ENCODE measurements around the gene CDK13.
"Not testable (repeated sequence)": the region's sequence is repeated elsewhere in the genome, so short reads cannot be mapped to it uniquely, and the experiment has no call there.

CDK13 gene

DNA sequence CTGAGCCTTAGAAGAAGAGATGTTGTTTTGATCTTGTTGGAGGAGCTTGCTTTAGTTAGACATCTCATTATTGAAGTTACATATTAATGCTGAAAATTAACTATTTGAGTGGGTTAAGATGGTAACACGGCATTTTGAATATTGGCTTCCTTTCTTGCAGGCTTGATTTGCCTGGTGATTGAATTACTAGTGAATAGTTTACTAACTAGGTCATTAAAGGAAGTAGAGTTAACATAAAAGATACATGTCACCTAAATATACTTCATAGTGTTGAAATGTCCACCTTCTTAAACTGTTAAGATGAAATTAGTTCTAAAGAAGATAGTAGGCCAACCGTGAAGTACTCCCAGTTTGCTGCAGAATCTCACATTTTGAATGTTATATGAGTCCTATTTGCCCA, 165.9 kb downstream of the CDK13 start:
- DNase-seq (ENCODE audit: extremely low read depth, low read depth), result no peak
- TF ChIP-seq, protein P1, sequence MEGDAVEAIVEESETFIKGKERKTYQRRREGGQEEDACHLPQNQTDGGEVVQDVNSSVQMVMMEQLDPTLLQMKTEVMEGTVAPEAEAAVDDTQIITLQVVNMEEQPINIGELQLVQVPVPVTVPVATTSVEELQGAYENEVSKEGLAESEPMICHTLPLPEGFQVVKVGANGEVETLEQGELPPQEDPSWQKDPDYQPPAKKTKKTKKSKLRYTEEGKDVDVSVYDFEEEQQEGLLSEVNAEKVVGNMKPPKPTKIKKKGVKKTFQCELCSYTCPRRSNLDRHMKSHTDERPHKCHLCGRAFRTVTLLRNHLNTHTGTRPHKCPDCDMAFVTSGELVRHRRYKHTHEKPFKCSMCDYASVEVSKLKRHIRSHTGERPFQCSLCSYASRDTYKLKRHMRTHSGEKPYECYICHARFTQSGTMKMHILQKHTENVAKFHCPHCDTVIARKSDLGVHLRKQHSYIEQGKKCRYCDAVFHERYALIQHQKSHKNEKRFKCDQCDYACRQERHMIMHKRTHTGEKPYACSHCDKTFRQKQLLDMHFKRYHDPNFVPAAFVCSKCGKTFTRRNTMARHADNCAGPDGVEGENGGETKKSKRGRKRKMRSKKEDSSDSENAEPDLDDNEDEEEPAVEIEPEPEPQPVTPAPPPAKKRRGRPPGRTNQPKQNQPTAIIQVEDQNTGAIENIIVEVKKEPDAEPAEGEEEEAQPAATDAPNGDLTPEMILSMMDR (IDR thresholded peaks at IDR 0.05; ENCODE audit: low read depth, low read length), result no peak

DNA sequence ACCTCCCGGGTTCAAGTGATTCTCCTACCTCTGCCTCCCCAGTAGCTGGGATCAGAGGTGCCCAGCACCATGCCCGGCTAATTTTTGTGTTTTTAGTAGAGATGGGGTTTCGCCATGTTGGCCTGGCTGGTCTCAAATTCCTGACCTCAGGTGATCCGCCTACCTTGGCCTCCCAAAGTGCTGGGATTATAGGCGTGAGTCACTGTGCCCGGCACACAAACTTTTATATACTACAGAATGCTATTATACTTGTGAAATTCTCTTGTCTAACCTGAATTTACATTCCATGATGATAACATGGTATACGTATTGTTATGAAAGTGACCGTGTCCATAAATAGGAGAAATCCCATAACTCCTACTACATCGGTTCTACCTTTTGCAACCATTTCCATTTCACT, 167.1 kb downstream of the CDK13 start:
- not testable (repeated sequence) for DNase-seq (ENCODE audit: extremely low read depth, low read depth)

DNA sequence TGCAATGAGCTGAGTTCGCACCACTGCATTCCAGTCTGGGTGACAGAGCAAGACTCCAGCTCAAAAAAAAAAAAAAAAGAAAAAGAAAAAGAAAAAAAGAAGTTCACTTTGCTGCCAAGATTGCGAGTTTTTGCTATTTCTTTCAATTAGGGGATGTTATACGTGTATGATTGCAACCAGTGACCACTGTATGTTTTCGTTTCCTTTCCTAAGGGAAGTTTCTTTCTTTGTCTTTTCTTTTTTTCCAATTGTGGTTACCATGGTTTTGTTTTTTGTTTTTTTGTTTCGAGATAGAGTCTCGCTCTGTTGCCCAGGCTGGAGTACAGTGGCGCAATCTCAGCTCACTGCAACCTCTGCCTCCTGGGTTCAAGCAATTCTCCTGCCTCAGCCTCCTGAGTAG, 168.1 kb downstream of the CDK13 start:
- not testable (repeated sequence) for DNase-seq (ENCODE audit: extremely low read depth, low read depth)

DNA sequence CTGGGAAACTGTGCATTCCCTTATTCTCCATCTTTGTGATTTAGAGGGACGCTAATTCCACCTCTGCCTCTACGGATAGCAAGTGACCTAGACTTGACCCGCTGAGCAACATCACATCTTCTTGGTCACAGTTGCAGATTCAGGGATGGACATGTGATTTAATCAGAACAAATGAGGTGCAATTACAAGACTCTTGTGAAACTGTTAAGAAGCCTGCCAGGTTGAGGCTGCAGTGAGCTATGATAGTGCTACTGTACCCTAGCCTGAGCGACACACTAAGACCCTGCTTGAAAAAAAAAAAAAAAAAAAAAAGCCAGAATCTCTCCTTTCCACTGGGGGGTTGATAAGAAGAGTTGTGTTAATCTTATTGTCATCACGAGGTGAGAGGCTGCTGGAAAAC, 170.0 kb downstream of the CDK13 start:
- DNase-seq (ENCODE audit: extremely low read depth, low read depth), result no peak
- TF ChIP-seq, protein P1 (IDR thresholded peaks at IDR 0.05; ENCODE audit: low read depth, low read length), result no peak

DNA sequence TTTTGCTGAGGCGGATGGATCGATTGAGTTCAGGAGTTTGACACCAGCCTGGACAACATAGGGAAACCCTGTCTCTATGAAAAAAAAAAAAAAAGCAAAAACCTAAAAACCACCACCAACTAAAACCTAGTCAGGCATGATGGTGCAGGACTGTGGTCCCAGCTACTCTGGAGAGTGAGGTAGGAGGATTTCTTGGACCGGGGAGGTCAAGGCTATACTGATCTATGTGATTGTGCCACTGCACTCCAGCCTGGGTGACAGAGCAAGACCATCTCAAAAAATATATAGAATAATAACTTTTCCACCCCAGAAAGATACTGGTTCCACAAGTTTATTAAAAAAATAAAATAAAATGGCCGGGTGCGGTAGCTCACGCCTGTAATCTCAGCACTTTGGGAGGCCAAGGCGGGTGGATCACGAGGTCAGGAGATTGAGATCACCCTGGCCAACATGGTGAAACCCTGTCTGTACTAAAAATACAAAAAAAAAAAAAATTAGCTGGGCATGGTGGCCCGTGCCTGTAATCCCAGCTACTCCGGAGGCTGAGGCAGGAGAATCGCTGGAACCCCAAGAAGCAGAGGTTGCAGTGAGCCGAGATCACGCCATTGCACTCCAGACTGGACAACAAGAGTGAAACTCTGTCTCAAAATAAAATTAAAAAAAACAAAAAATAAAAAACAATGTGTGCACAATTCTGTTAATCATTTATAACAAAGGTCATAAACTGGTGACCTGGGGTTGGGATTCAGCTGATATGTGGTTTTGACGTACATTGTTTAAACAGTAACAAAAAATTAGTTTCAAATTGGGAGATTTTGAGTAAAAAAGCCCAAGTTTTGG, 172.3 kb downstream of the CDK13 start:
- DNase-seq (ENCODE audit: extremely low read depth, low read depth), result not testable (repeated sequence)

DNA sequence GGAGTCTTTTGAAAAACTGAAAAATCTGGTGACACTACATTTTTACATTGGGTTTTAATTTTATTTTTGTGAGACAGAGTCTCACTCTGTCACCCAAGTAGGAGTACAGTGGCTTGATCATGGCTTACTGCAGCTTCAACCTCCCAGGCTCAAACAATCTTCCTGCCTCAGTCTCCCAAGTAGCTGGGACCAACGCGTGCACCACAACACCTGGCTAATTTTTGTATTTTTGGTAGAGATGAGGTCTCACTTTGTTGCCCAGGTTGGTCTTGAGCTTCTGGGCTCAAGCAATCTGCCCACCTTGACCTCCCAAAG, 172.8 kb downstream of the CDK13 start:
- no peak for DNase-seq (ENCODE audit: extremely low read depth, low read depth)
- TF ChIP-seq, protein P1 (IDR thresholded peaks at IDR 0.05; ENCODE audit: low read depth, low read length), result no peak

DNA sequence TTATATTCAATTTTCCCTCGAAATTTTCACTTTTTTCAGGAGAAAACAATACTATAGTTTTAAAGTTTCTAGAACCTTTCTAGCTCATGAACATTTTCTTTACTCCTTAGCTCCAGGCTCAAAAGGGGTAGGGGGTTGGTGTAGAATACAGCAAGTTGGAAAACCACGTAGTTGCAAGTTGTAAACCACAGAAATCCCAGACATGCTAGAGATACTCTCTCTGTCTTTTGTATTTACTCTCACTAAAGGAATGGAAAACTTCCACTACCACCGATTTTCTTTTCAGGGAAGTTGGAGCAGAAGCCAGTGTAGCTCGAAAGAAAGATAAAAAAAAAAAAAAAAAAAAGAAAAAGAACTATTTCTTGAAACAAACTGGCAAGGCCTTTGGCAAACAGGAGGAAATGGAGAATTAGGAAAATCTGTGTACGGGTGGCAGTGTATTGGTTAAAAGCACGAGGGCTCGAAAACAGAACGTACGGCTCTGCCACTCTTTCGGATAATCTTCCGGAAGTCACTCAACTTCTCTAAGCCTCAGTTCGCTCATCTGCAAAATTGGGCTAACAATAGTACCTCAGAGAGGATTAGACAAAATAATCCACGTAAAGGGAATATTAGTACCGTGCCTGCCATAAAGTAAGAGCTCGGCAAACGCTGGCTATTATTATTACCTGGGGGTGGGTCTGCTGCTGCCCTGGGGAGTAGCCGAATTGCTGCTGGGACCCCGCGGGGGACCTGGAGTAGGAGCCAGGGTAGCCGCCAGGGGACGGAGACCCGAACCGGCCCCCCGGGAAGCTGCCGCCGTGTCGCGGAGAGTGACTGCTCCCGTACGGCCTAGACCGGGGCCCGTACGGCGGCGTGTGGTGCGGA, 183.7 kb downstream of the CDK13 start:
- no peak for DNase-seq (ENCODE audit: extremely low read depth, low read depth)

DNA sequence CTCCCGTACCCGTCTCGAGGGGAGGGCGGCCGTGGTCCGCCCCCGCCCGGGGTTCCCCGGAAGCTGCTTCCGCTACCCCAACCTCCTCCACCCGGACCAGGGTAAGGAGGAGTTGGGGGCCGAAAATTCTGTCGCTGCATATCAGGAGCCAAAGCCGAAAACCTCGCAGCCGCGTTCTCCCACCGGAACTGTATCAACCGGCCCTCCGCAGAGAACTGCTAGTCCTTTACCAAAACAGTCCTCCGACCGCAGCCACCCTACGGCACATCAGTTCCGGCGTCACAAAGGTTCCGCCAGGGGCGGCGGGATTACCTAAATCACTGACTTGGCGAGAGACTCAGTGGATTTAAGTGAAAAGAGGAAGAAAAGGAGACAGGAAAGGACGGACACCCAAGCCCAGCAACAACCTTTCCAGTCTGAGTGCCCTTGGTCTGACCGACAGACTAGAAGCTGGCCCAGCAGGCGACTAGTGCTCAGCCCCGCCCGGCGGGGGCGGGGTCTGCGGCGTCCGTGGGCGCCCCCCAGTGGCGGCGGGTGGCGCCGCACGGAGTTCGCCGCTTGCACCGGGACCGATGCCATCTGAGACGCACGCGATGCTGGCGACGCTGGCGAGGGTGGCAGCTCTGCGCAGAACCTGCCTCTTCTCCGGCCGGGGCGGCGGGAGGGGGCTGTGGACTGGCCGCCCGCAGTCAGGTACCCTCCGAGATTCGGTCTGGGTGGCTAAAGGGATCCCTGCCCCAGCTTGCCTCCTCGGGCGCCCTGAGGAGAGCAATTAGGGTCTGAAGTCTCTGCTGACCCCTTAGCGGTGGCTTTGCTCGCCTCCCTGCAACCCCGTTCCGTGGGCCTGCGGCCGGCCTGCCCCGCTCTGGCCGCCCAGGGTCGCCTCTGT, 184.6 kb downstream of the CDK13 start, which contains the start of the genes MPLKIP and SUGCT:
Gene MPLKIP (minus strand): TSS at position 195 of the 889 bp plus-strand sequence. CDS start 55 bp downstream, at position 140.
Gene SUGCT (plus strand): TSS at position 578 of the 889 bp plus-strand sequence.
- TF ChIP-seq, protein P1 (IDR thresholded peaks at IDR 0.05; ENCODE audit: low read depth, low read length), result peak; percentile 48
- peak; percentile 65 for DNase-seq (ENCODE audit: extremely low read depth, low read depth)

More for the DNA sequence above, 183.7 kb downstream of the CDK13 start:
- TF ChIP-seq, protein P1 (IDR thresholded peaks at IDR 0.05; ENCODE audit: low read depth, low read length), result no peak

Data from AG09319 (cell line).